ENCODE results near the gene DGKI. TPM values are rescaled to one million over a fixed set of nuclear protein-coding genes. Genes with fewer than 3 reads are reported as not detected.

DGKI gene
- total RNA-seq, 1 donor from 2014 or later, result 21.4 TPM

GRCh38 chr7:137399827-137400823 is 446.6 kb downstream of the DGKI start:
- Mint-ChIP-seq H3K4me1 (no peaks in the 10 kb centered on the region), H3K36me3 (ENCODE audit: low read depth) (no peaks in the 10 kb centered on the region), H3K27ac (no peak overlapping the region), H3K27me3 (no peaks in the 10 kb centered on the region), H3K9me3 (no peaks in the 10 kb centered on the region), H3K4me3 (no peak overlapping the region)
- DNase-seq, result no peak
- intact Hi-C loops (cut with micrococcal nuclease), result no loop called here

DNA sequence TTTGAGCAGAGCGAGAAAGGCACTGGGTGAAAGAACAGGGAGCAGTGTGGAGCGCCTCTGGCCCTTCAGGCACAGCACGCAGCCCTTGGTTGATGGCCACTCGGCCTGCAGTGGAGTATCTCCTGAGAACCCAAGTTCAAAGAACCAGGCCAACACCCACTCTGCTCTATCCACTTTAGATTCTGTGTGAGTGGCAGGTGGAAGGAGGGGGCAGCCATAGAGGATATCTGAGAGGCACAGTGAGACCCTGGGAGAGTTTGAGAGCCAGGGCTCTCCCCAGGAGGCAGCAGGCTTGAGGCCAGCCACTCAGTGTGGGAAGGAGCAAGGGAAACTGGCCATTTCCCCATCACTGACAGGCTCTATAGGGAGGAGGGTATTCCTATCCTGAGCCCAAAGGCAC is 450.7 kb downstream of the DGKI start:
- Mint-ChIP-seq H3K9me3 (no peaks in the 10 kb centered on the region), H3K4me1 (no peaks in the 10 kb centered on the region), H3K4me3 (no peak overlapping the region), H3K27ac (no peak overlapping the region), H3K36me3 (ENCODE audit: low read depth) (no peaks in the 10 kb centered on the region), H3K27me3 (no peaks in the 10 kb centered on the region)
- intact Hi-C loops (cut with micrococcal nuclease), result no loop called here
- no peak for DNase-seq

DNA sequence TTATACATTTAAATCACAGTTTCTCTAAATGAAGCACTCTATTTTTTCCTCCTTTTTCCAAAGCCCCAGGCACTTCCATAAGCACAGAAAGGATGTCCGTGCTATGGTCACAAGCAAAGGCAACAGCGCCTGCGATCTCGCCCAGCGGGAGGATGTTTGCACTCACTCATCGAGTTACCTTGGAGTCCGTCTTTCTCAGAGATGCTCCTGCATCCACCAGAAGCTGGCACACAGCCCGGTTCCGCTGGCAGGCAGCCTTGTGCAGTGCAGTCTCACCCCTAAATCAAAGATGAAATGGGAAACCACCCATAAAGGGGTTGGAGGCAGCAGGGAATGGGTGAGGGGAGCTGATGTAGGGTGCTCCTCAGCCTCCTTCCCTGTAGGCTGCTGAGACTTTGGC is 451.4 kb downstream of the DGKI start:
- intact Hi-C loops (cut with micrococcal nuclease), result no loop called here
- no peak overlapping the region for H3K4me3 Mint-ChIP-seq
- no peaks in the 10 kb centered on the region for H3K36me3 Mint-ChIP-seq (ENCODE audit: low read depth)
- no peaks in the 10 kb centered on the region for H3K9me3 Mint-ChIP-seq
- no peaks in the 10 kb centered on the region for H3K4me1 Mint-ChIP-seq
- no peak overlapping the region for H3K27ac Mint-ChIP-seq
- no peaks in the 10 kb centered on the region for H3K27me3 Mint-ChIP-seq
- DNase-seq, result no peak

DNA sequence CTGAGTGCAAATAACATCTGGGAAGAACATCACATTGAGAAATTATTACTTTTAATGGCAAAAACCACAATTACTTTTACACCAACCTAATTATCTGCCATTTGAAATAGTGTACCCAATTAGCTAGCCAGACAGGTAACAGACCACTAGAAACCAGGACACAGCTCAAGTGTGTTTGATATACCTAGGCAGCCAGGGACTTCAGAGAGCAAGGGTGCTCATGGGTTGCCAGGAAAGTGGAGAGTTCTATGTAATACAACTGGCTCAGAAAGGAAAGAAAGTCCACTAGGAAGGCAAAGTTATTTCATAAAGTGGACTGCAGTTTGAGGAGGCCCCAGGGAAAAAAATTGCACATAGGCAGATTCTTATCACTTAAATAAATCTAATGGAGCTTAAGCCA is 453.2 kb downstream of the DGKI start:
- H3K36me3 Mint-ChIP-seq (ENCODE audit: low read depth), result no peaks in the 10 kb centered on the region
- no peaks in the 10 kb centered on the region for H3K4me1 Mint-ChIP-seq
- H3K9me3 Mint-ChIP-seq, result no peaks in the 10 kb centered on the region
- intact Hi-C loops (cut with micrococcal nuclease), result no loop called here
- no peak for DNase-seq
- no peak overlapping the region for H3K4me3 Mint-ChIP-seq
- no peak overlapping the region for H3K27ac Mint-ChIP-seq
- H3K27me3 Mint-ChIP-seq, result no peaks in the 10 kb centered on the region

- no peaks in the 10 kb centered on the region for H3K9me3 Mint-ChIP-seq
- H3K36me3 Mint-ChIP-seq (ENCODE audit: low read depth), result no peaks in the 10 kb centered on the region
- no peak for DNase-seq
- no peak overlapping the region for H3K27ac Mint-ChIP-seq
- H3K27me3 Mint-ChIP-seq, result no peaks in the 10 kb centered on the region
- H3K4me1 Mint-ChIP-seq, result no peaks in the 10 kb centered on the region
- no peak overlapping the region for H3K4me3 Mint-ChIP-seq
- intact Hi-C loops (cut with micrococcal nuclease), result no loop called here
Observed at GRCh38 chr7:137390076-137390475, 456.7 kb downstream of the DGKI start.

DNA sequence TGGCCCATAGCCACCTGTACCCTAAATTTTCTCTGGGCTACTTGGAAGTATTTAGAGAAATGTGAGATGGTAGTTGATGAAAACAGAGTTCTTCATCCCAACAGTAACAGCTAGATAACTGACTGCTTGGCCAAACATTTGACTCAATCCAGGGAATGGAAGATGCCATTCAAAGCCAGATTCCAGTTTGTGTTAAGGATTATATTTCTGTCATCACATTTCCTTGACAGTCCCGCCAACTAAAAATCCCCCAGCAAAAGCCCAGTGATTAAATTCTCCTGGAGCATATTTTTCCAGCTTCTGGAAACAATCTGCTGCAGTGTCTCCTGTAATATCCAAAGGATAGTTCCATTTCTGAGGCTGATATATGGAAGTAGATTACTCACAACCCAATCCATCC is 457.9 kb downstream of the DGKI start:
- Mint-ChIP-seq H3K27ac (no peak overlapping the region), H3K4me1 (no peaks in the 10 kb centered on the region), H3K36me3 (ENCODE audit: low read depth) (no peaks in the 10 kb centered on the region), H3K4me3 (no peak overlapping the region), H3K27me3 (no peaks in the 10 kb centered on the region), H3K9me3 (no peaks in the 10 kb centered on the region)
- intact Hi-C loops (cut with micrococcal nuclease), result no loop called here
- DNase-seq, result no peak

DNA sequence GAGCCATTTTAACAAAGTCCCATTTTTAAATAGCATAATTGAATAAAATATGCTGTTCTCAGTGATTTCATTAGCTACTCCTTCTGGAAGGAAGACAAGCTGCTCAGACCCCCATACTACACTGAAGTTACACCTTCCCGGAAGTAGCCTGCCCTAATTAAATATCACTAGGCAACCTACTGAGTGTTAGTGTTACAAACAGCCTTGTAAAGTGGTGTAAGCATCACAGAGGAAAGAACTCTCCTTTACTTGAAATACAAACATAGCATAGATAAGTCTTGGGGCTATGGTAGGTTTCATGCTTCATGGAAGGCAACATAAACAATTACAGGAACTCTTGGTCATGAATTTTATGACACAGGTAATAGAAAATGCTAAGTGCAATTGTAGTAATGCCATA is 459.8 kb downstream of the DGKI start:
- no peak overlapping the region for H3K4me3 Mint-ChIP-seq
- H3K27ac Mint-ChIP-seq, result no peak overlapping the region
- H3K9me3 Mint-ChIP-seq, result no peaks in the 10 kb centered on the region
- H3K27me3 Mint-ChIP-seq, result no peaks in the 10 kb centered on the region
- DNase-seq, result no peak
- H3K4me1 Mint-ChIP-seq, result no peaks in the 10 kb centered on the region
- H3K36me3 Mint-ChIP-seq (ENCODE audit: low read depth), result no peaks in the 10 kb centered on the region
- intact Hi-C loops (cut with micrococcal nuclease), result no loop called here

DNA sequence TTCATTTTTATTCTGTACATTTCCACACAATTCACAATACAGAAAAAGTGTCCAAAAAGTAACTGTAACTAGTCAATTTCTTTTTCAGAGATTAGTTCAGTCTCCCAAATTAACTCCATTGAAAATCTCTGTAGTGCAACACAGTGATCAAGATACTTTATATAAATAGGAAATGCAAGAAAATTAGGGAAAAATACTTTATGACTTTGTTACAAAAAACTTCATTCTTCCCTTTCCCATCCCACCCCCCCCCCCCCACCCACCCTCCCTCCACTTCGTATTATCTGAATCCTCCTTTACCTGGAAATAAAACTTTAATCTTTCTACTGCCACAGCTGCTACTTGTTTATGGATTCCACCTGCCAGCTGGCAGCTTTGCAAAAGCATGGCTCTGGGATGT is 465.7 kb downstream of the DGKI start:
- H3K4me1 Mint-ChIP-seq, result no peaks in the 10 kb centered on the region
- no peak overlapping the region for H3K4me3 Mint-ChIP-seq
- no peaks in the 10 kb centered on the region for H3K36me3 Mint-ChIP-seq (ENCODE audit: low read depth)
- H3K27ac Mint-ChIP-seq, result no peak overlapping the region
- no peaks in the 10 kb centered on the region for H3K9me3 Mint-ChIP-seq
- H3K27me3 Mint-ChIP-seq, result no peaks in the 10 kb centered on the region
- intact Hi-C loops (cut with micrococcal nuclease), result no loop called here
- no peak for DNase-seq

- H3K27ac Mint-ChIP-seq, result no peak overlapping the region
- DNase-seq, result no peak
- no peaks in the 10 kb centered on the region for H3K4me1 Mint-ChIP-seq
- no peaks in the 10 kb centered on the region for H3K27me3 Mint-ChIP-seq
- no peak overlapping the region for H3K4me3 Mint-ChIP-seq
- H3K9me3 Mint-ChIP-seq, result no peaks in the 10 kb centered on the region
- no peaks in the 10 kb centered on the region for H3K36me3 Mint-ChIP-seq (ENCODE audit: low read depth)
- intact Hi-C loops (cut with micrococcal nuclease), result no loop called here
Observed at GRCh38 chr7:137373507-137373906, 473.3 kb downstream of the DGKI start.

DNA sequence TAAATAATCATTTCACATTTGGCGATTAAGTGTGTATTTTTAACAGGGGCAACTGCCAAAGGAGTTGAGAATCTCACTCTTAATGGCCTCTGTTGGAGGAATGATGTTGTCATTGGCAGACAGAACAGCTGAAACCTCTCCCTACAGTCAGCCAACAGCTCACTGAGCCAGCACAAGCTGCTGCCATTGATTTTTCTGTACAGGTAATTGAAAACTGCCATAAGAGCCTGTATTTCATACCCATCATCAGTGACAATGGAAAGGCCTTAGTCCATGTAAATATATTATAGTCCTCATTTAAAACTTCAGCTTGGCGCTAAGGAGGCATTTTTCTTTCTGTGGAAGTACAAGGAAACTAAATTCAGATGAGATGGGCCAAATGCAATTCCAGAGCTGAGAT is 475.2 kb downstream of the DGKI start:
- Mint-ChIP-seq H3K27me3 (no peaks in the 10 kb centered on the region), H3K9me3 (no peaks in the 10 kb centered on the region), H3K36me3 (ENCODE audit: low read depth) (no peaks in the 10 kb centered on the region), H3K4me1 (no peaks in the 10 kb centered on the region), H3K4me3 (no peak overlapping the region), H3K27ac (no peak overlapping the region)
- no peak for DNase-seq
- intact Hi-C loops (cut with micrococcal nuclease), result no loop called here

- intact Hi-C loops (cut with micrococcal nuclease), result no loop called here
- no peaks in the 10 kb centered on the region for H3K4me1 Mint-ChIP-seq
- no peaks in the 10 kb centered on the region for H3K36me3 Mint-ChIP-seq (ENCODE audit: low read depth)
- no peak overlapping the region for H3K27ac Mint-ChIP-seq
- H3K9me3 Mint-ChIP-seq, result peaks cover 19% of the 10 kb centered on the region
- no peaks in the 10 kb centered on the region for H3K27me3 Mint-ChIP-seq
- DNase-seq, result no peak
- no peak overlapping the region for H3K4me3 Mint-ChIP-seq
Observed at GRCh38 chr7:137366995-137367394, 479.8 kb downstream of the DGKI start.

GRCh38 chr7:137363683-137364082 is 483.1 kb downstream of the DGKI start:
- no peak overlapping the region for H3K4me3 Mint-ChIP-seq
- H3K27me3 Mint-ChIP-seq, result no peaks in the 10 kb centered on the region
- DNase-seq, result no peak
- H3K27ac Mint-ChIP-seq, result no peak overlapping the region
- intact Hi-C loops (cut with micrococcal nuclease), result no loop called here
- peaks cover 27% of the 10 kb centered on the region for H3K9me3 Mint-ChIP-seq
- no peaks in the 10 kb centered on the region for H3K4me1 Mint-ChIP-seq
- no peaks in the 10 kb centered on the region for H3K36me3 Mint-ChIP-seq (ENCODE audit: low read depth)

DNA sequence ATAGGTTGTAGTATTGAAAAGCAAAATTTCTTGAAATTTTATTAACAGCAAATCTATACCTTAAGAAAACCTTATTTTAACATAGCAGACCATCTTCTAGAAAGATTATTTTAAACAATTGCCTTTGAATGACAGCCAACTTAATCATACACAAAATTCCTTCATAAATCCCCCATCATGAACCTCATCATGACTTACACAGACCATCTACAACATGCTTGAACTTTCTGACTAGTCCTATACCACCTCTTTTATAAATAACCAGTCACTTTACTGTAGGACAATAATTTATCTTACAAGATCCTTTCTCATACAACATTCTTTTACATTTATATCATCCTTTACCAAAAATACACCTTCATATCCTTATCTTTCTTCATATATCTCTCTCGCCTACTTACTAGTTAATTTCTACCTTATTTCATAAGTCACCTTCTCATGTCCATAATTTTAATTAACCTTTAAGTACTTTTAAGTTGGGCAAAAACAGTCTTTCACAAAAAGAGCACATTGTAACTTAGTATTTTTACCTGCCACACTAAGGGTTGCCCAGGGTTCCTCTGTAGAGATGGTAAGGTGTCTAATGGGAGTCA is 486.6 kb downstream of the DGKI start:
- H3K4me1 Mint-ChIP-seq, result no peaks in the 10 kb centered on the region

GRCh38 chr7:137354961-137355360 is 491.8 kb downstream of the DGKI start:
- Mint-ChIP-seq H3K4me1 (no peaks in the 10 kb centered on the region), H3K27me3 (no peaks in the 10 kb centered on the region), H3K9me3 (no peaks in the 10 kb centered on the region), H3K36me3 (ENCODE audit: low read depth) (no peaks in the 10 kb centered on the region), H3K4me3 (no peak overlapping the region), H3K27ac (no peak overlapping the region)
- no peak for DNase-seq
- intact Hi-C loops (cut with micrococcal nuclease), result no loop called here

More for the DNA sequence above, 486.6 kb downstream of the DGKI start:
- H3K9me3 Mint-ChIP-seq, result peaks cover 21% of the 10 kb centered on the region
- no peak overlapping the region for H3K27ac Mint-ChIP-seq
- H3K36me3 Mint-ChIP-seq (ENCODE audit: low read depth), result no peaks in the 10 kb centered on the region
- no peak for DNase-seq
- intact Hi-C loops (cut with micrococcal nuclease), result no loop called here
- H3K4me3 Mint-ChIP-seq, result no peak overlapping the region
- H3K27me3 Mint-ChIP-seq, result no peaks in the 10 kb centered on the region

Data from activated CD4-positive, alpha-beta T cell treated with anti-CD3 and anti-CD28 coated beads, Interleukin-2, amount 10 ng/mL, durations not matched to agents 24 days and 14 days (primary cell).